Lung (tissue), 12 donors: ENCODE results near the gene THADA. TPM values are rescaled to one million over a fixed set of nuclear protein-coding genes. Genes with fewer than 3 reads are reported as not detected.

Source experiments
- ATAC-seq: fragments of 200-7000 bp; cut with Tn5 transposase; one replicate; pipeline ENCODE4 v1.9.1; 2020; ENCODE audit warnings: moderate number of reproducible peaks; ENCODE audit not compliant: insufficient read depth, low FRiP score
- DNase-seq, 3 donors: peaks; one replicate each; pipeline ENCODE4 v3.0.0-alpha.2; 2013 to 2017
- H3K27ac ChIP-seq, 2 donors: one replicate each; pipeline ENCODE4 v1.5.1; 2013; ENCODE audit warnings: mild to moderate bottlenecking in 2 of 2, moderate library complexity in 2 of 2, control low read depth in 1 of 2, inconsistent platforms in 1 of 2, low read depth in 1 of 2, low read length in 1 of 2
- H3K27me3 ChIP-seq, 3 donors: one replicate each; pipeline ENCODE4 v1.5.1; 2013; ENCODE audit warnings: low read length in 2 of 3; ENCODE audit not compliant: control insufficient read depth in 3 of 3, insufficient read depth in 3 of 3
- H3K36me3 ChIP-seq, 4 donors: one replicate each; pipeline ENCODE4 v1.5.1; 2013; ENCODE audit warnings: low read length in 4 of 4, mild to moderate bottlenecking in 1 of 4, moderate library complexity in 1 of 4; ENCODE audit not compliant: control insufficient read depth in 4 of 4, insufficient read depth in 4 of 4
- H3K4me1 ChIP-seq, 5 donors: one replicate each; pipeline ENCODE4 v1.5.1; 2013; ENCODE audit warnings: low read length in 5 of 5, mild to moderate bottlenecking in 2 of 5, moderate library complexity in 1 of 5; ENCODE audit not compliant: control insufficient read depth in 5 of 5, insufficient read depth in 5 of 5
- H3K4me3 ChIP-seq: one replicate; pipeline ENCODE4 v1.5.1; 2013; ENCODE audit warnings: mild to moderate bottlenecking, control low read depth, moderate library complexity
- H3K9ac ChIP-seq, 2 donors: one replicate each; pipeline ENCODE4 v1.5.1; 2013; ENCODE audit warnings: low read length in 2 of 2, control low read depth in 1 of 2; ENCODE audit not compliant: insufficient read depth in 1 of 2
- H3K9me3 ChIP-seq, 4 donors: one replicate each; pipeline ENCODE4 v1.5.1; 2013; ENCODE audit warnings: low read length in 3 of 4, mild to moderate bottlenecking in 1 of 4, moderate library complexity in 1 of 4; ENCODE audit not compliant: control insufficient read depth in 4 of 4, insufficient read depth in 3 of 4
- WGBS, 2 donors: extraction: QIAGEN DNeasy Blood & Tissue Kit; methylation state at CpG; one replicate each; pipeline ENCODE4 v1.1.7; 2013; 5-methylcytosine and 5-hydroxymethylcytosine counted together
- polyA plus RNA-seq, 2 donors: library from polyadenylated mRNA; stranded (reverse); fragments of 200-250 nt; gene quantifications; one replicate each; pipeline ENCODE4 v1.2.1, GENCODE V29; 2013
- total RNA-seq, 2 donors: library from RNA; depleted of rRNA in 1 of 2; stranded (reverse); fragments of >200 nt in 1 of 2; gene quantifications; one replicate each; pipeline ENCODE4 v1.2.1, GENCODE V29; 2014 to 2021
- TF ChIP-seq, protein P1 (sequence below): IDR thresholded peaks from 2 replicates; pipeline ENCODE4 v1.5.1; 2012; ENCODE audit warnings: mild to moderate bottlenecking; ENCODE audit errors: control extremely low read depth, extremely low read depth
- donor health status: control.
- donor health status: control.
- donor health status: Bipolar disorder and iron deficiency.
- donor health status: healthy.
- donor health status: DM: yes; HTN: yes; CAD: no.

Gene THADA
- total and polyA plus RNA-seq, 4 donors, result 11.3 to 72.5 (median 25.2) TPM

DNA sequence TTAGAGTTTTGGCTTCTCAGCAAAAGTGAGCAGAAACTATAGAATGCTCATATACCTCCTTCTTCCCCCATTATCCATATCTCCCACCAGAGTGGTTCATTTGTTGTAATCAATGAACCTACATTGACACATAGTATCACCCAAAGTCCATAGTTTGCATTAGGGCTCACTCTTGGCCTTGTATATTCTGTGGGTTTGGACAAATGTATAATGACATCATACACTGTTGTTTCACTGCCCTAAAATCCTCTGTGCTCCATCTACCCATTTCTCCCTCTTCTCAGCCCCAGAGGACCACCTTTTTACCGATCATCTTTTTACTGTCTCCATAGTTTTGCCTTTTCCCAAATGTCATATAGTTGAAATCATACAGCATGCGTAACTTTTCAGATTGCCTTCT is 393.5 kb downstream of the THADA start:
- Histone ChIP-seq H3K27ac (no peak overlapping the region), H3K36me3 (no peaks in the 10 kb centered on the region), H3K9me3 (no peaks in the 10 kb centered on the region), H3K4me3 (no peak overlapping the region), H3K27me3 (no peaks in the 10 kb centered on the region), H3K9ac (no peak overlapping the region), H3K4me1 (peaks cover 0 to 3% (median under 1%) of the 10 kb centered on the region in 5 donors)
- WGBS, 2 donors, result 48 to 69% methylated on average over 2 of the region's 2 CpGs
- ATAC-seq (no peak), DNase-seq (no peak)
- TF ChIP-seq, protein P1, sequence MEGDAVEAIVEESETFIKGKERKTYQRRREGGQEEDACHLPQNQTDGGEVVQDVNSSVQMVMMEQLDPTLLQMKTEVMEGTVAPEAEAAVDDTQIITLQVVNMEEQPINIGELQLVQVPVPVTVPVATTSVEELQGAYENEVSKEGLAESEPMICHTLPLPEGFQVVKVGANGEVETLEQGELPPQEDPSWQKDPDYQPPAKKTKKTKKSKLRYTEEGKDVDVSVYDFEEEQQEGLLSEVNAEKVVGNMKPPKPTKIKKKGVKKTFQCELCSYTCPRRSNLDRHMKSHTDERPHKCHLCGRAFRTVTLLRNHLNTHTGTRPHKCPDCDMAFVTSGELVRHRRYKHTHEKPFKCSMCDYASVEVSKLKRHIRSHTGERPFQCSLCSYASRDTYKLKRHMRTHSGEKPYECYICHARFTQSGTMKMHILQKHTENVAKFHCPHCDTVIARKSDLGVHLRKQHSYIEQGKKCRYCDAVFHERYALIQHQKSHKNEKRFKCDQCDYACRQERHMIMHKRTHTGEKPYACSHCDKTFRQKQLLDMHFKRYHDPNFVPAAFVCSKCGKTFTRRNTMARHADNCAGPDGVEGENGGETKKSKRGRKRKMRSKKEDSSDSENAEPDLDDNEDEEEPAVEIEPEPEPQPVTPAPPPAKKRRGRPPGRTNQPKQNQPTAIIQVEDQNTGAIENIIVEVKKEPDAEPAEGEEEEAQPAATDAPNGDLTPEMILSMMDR, result no peak

DNA sequence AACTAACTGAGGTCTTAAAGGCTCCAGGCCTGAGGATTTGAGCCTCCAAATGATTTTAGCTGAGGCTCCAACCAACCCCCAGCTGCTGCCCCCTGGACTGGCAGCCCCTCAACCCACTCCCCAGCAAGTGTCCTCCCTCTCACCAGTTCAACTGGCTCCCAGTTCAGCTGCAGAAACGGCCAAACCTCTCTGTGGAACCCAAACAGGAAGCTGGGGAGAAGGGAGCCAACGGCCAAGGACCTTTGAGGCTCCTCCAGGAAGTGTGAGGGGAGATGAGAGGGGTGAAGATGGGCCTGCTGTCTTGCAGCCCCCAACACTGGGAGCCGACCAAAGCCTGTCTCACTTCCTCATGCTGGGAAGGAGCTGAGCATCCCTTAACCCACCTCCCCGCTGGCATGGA is 394.3 kb downstream of the THADA start:
- DNase-seq (no peak), ATAC-seq (no peak)
- Histone ChIP-seq H3K4me3 (no peak overlapping the region), H3K9ac (no peak overlapping the region), H3K27me3 (no peaks in the 10 kb centered on the region), H3K27ac (no peak overlapping the region), H3K4me1 (peaks cover 0 to 11% (median 2%) of the 10 kb centered on the region in 5 donors), H3K9me3 (no peaks in the 10 kb centered on the region), H3K36me3 (no peaks in the 10 kb centered on the region)
- 22 to 46% methylated on average over 4 of the region's 4 CpGs for WGBS, 2 donors
- TF ChIP-seq, protein P1, result no peak

DNA sequence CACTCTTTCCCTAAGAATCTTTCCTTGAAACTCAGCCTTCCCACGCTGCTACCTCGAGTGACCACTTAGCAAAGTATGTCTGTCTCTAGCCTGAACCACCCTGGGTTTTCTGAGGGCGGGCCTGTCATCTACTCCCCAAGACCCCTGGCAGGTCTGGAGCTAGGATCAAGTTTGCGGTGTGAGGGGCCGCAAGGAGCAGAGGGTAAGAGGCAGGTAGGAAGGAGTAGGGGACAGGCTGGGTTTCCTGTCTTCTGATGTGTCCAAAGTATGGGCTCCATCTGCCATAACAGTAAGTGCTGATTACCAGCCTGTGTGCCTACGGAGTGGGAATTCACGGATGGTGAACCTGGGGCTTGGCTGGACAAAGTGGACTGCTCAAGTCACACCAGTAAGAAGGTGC is 394.8 kb downstream of the THADA start:
- Histone ChIP-seq H3K27ac (no peak overlapping the region), H3K27me3 (no peaks in the 10 kb centered on the region), H3K9me3 (no peaks in the 10 kb centered on the region), H3K4me3 (no peak overlapping the region), H3K9ac (no peak overlapping the region), H3K4me1 (peaks cover 0 to 11% (median 2%) of the 10 kb centered on the region in 5 donors), H3K36me3 (no peaks in the 10 kb centered on the region)
- TF ChIP-seq, protein P1, result no peak
- whole genome bisulfite sequencing, 2 donors, result 93% methylated on average over 7 of the region's 7 CpGs
- ATAC-seq, result no peak
- DNase-seq, result no peak
